ENCODE data around the gene INKA2.

DNA sequence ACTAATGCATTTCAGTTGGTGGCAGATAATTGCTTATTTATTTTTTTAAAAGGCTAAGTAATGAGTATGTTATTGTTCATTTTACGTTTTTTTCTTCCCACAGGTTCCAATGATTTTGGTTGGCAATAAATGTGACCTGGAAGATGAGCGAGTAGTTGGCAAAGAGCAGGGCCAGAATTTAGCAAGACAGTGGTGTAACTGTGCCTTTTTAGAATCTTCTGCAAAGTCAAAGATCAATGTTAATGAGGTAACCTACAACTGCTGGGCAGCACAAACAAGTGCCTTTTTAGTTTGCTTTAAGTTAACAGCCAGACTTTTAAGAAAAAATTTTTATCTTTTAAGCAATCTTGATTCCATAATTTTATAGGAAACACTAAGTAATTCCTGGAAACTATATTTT lies 35.0 kb downstream of the INKA2 start:
- TF ChIP-seq, protein P1, sequence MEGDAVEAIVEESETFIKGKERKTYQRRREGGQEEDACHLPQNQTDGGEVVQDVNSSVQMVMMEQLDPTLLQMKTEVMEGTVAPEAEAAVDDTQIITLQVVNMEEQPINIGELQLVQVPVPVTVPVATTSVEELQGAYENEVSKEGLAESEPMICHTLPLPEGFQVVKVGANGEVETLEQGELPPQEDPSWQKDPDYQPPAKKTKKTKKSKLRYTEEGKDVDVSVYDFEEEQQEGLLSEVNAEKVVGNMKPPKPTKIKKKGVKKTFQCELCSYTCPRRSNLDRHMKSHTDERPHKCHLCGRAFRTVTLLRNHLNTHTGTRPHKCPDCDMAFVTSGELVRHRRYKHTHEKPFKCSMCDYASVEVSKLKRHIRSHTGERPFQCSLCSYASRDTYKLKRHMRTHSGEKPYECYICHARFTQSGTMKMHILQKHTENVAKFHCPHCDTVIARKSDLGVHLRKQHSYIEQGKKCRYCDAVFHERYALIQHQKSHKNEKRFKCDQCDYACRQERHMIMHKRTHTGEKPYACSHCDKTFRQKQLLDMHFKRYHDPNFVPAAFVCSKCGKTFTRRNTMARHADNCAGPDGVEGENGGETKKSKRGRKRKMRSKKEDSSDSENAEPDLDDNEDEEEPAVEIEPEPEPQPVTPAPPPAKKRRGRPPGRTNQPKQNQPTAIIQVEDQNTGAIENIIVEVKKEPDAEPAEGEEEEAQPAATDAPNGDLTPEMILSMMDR (IDR thresholded peaks at IDR 0.05), result no peak
- TF ChIP-seq, protein P2, sequence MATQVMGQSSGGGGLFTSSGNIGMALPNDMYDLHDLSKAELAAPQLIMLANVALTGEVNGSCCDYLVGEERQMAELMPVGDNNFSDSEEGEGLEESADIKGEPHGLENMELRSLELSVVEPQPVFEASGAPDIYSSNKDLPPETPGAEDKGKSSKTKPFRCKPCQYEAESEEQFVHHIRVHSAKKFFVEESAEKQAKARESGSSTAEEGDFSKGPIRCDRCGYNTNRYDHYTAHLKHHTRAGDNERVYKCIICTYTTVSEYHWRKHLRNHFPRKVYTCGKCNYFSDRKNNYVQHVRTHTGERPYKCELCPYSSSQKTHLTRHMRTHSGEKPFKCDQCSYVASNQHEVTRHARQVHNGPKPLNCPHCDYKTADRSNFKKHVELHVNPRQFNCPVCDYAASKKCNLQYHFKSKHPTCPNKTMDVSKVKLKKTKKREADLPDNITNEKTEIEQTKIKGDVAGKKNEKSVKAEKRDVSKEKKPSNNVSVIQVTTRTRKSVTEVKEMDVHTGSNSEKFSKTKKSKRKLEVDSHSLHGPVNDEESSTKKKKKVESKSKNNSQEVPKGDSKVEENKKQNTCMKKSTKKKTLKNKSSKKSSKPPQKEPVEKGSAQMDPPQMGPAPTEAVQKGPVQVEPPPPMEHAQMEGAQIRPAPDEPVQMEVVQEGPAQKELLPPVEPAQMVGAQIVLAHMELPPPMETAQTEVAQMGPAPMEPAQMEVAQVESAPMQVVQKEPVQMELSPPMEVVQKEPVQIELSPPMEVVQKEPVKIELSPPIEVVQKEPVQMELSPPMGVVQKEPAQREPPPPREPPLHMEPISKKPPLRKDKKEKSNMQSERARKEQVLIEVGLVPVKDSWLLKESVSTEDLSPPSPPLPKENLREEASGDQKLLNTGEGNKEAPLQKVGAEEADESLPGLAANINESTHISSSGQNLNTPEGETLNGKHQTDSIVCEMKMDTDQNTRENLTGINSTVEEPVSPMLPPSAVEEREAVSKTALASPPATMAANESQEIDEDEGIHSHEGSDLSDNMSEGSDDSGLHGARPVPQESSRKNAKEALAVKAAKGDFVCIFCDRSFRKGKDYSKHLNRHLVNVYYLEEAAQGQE (IDR thresholded peaks at IDR 0.05; ENCODE audit: low read depth, low read length), result no peak
- no peak for TF ChIP-seq RCOR1 (IDR thresholded peaks at IDR 0.05; ENCODE audit: low read length)
- no peak for TF ChIP-seq EZH2phosphoT487 (IDR thresholded peaks at IDR 0.05; ENCODE audit: borderline replicate concordance, low read depth)
- TF ChIP-seq RXRA (IDR thresholded peaks at IDR 0.05; ENCODE audit: borderline replicate concordance, low read depth), result no peak
- no peak for TF ChIP-seq EP300 (IDR thresholded peaks at IDR 0.05; ENCODE audit: borderline replicate concordance in 1 of 2, low read depth in 1 of 2, low read length in 1 of 2)
